ENCODE measurements around the gene VCAM1.
"Not testable (repeated sequence)": the region's sequence is repeated elsewhere in the genome, so short reads cannot be mapped to it uniquely, and the experiment has no call there.

The VCAM1 gene

GRCh38 chr1:100778748-100779147 is 59.2 kb downstream of the VCAM1 start:
- no peak for DNase-seq (ENCODE audit: low read depth in 2 of 2)

GRCh38 chr1:100780814-100781213 is 61.3 kb downstream of the VCAM1 start:
- no peak for DNase-seq (ENCODE audit: low read depth in 2 of 2)

DNA sequence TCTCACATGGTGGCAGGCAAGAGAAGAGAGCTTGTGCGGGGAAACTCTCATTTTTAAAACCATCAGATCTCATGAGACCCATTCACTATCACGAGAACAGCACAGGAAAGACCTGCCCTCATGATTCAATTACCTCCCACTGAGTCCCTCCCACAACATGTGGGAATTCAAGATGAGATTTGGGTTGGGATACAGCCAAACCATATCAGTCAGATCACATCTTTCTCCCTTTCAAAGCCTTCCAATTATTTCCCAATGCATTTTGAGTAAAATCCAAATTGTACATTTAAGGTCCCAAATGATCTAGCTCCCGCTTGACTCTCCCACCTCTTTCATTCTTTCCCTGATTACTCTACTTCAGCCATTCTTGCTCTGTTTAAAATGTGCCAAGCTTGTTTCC is 62.2 kb downstream of the VCAM1 start:
- DNase-seq (ENCODE audit: low read depth in 2 of 2), result not testable (repeated sequence)

- DNase-seq (ENCODE audit: low read depth in 2 of 2), result no peak
These were observed 63.0 kb downstream of the VCAM1 start for GRCh38 chr1:100782473-100783039.

GRCh38 chr1:100785470-100786052 is 66.0 kb downstream of the VCAM1 start:
- DNase-seq (ENCODE audit: low read depth in 2 of 2), result no peak

GRCh38 chr1:100786870-100787269 is 67.3 kb downstream of the VCAM1 start:
- no peak for DNase-seq (ENCODE audit: low read depth in 2 of 2)

Data from stimulated activated CD8-positive, alpha-beta memory T cell treated with anti-CD3 and anti-CD28 coated beads, Interleukin-2, amount 100 ng/mL, for 1 hour (primary cell).